Activated naive CD4-positive, alpha-beta T cell treated with anti-CD3 and anti-CD28 coated beads, Interleukin-2, amount 50 U/mL, for 72 hours (primary cell): ENCODE measurements around the gene WIPI1. TPM values are rescaled to one million over a fixed set of nuclear protein-coding genes. Genes with fewer than 3 reads are reported as not detected.

ENCODE experiments used
- total RNA-seq, 2 donors: library from RNA; stranded (reverse); gene quantifications; one replicate each; pipeline ENCODE4 v1.2.3, GENCODE V29; 2022

The WIPI1 gene
- total RNA-seq, 2 donors from 2014 or later = 15.2 to 22.0 TPM

Other genes starting within 250 kb of the WIPI1 start
- gene AMZ2, start 209.5 kb downstream of the WIPI1 start, total RNA-seq = 100 to 1,000 TPM; 106 to 113 TPM
- 1 to 10 TPM in 1 of 2 donors, under 1 TPM in 1; 0.39 to 2.4 TPM for gene SLC16A6, start 166.4 kb downstream of the WIPI1 start, total RNA-seq
- gene ARSG, start 166.0 kb downstream of the WIPI1 start, total RNA-seq = 10 to 100 TPM in 1 of 2 donors, 1 to 10 TPM in 1; 1.8 to 12.1 TPM
- gene PRKAR1A, start 54.9 kb upstream of the WIPI1 start, total RNA-seq = 100 to 1,000 TPM; 154 to 171 TPM
- not detected for gene FAM20A, start 143.9 kb upstream of the WIPI1 start, total RNA-seq